ENCODE measurements around the gene EVC. TPM values are rescaled to one million over a fixed set of nuclear protein-coding genes. Genes with fewer than 3 reads are reported as not detected.

EVC gene
- total RNA-seq, 1 donor = 58.2 TPM

DNA sequence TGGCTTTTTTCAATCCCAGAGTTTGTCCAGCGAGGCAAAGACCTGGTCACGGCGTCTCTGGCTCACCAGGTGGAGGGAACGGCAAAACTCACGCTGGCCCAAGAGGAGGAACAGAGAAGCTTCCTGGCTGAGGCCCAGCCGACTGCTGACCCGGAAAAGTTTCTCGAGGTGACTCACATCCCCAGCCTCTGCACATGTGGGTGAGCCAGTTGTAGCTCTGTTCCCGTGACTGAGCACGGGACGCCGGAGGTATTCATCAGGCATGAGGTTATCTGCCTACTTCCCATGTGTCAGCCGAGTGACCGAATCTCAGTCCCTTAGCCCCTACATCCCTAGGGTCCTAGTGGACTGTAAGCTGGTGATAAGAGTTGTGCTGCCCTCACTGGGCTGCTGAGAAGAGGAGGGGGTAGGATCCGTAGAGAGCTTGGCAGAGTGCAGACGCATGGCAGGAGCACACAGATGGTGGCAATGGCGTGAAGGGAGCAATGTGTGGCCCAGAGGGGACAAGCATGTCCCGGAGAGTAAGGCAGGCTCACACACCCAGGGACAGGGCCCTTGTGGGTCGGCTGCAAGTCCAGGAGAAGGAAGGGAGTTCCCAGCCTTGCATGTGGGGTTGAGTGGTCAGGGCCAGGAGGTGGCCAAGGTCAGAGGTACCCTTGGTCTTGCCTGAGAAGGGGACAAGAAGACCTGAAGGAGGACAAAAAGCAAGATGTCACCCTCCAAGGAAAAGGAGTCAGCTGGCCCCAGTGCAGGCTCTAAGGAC is 42.9 kb downstream of the EVC start:
- peak; percentile 91 for DNase-seq (ENCODE audit: low read depth)
- TF ChIP-seq CTCF (IDR thresholded peaks at IDR 0.05; ENCODE audit: insufficient read depth, low read length) = no peak
- H3K4me3 ChIP-seq (ENCODE audit: low read depth, low read length) = no peak overlapping the region

DNA sequence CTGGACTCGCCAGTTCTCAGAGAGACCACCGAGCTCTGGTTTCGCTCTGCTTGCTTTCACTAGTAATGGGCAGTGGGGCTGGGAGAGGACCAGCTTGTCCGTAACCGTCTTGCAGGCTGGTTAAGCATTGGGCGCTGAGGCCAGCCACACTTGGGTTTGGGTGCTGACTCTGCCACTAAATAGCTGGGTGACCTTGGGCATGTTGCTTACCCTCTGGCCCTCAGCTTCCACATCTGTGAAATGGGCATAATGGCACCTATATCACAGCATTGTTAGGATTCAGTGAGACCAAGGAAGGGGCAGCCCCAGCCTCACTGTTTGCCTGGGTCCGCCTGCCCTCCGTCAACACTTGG is 43.5 kb downstream of the EVC start:
- no peak overlapping the region for H3K4me3 ChIP-seq (ENCODE audit: low read depth, low read length)
- no peak for DNase-seq (ENCODE audit: low read depth)
- no peak for TF ChIP-seq CTCF (IDR thresholded peaks at IDR 0.05; ENCODE audit: insufficient read depth, low read length)

- H3K4me3 ChIP-seq (ENCODE audit: low read depth, low read length) = no peak overlapping the region
- no peak for TF ChIP-seq CTCF (IDR thresholded peaks at IDR 0.05; ENCODE audit: insufficient read depth, low read length)
- no peak for DNase-seq (ENCODE audit: low read depth)
These were observed 44.2 kb downstream of the EVC start for GRCh38 chr4:5755161-5755560.

GRCh38 chr4:5755679-5756078 is 44.7 kb downstream of the EVC start:
- no peak for DNase-seq (ENCODE audit: low read depth)
- TF ChIP-seq CTCF (IDR thresholded peaks at IDR 0.05; ENCODE audit: insufficient read depth, low read length) = no peak
- no peak overlapping the region for H3K4me3 ChIP-seq (ENCODE audit: low read depth, low read length)

DNA sequence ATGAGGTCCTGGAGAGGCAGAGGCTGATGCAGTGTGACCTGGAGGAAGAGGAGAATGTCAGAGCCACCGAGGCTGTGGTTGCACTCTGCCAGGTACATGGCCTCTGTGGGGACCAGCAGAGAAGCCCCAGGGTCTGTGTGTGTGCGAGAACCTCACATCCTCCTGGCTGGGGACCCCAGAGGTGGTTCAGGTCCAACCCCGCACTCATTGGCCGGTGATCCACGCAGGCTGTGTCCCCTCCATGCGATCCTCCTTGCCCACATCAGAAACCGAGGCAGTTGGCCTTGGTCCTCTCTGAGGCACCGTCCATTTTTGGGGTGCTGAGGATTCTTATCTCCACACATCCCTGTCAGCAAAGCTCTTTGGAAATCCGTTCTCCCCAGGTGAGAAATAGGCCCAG is 45.3 kb downstream of the EVC start:
- TF ChIP-seq CTCF (IDR thresholded peaks at IDR 0.05; ENCODE audit: insufficient read depth, low read length) = no peak
- DNase-seq (ENCODE audit: low read depth) = no peak
- no peak overlapping the region for H3K4me3 ChIP-seq (ENCODE audit: low read depth, low read length)

- DNase-seq (ENCODE audit: low read depth) = no peak
- no peak for TF ChIP-seq CTCF (IDR thresholded peaks at IDR 0.05; ENCODE audit: insufficient read depth, low read length)
- no peak overlapping the region for H3K4me3 ChIP-seq (ENCODE audit: low read depth, low read length)
These were observed 46.1 kb downstream of the EVC start for GRCh38 chr4:5757091-5757490.

DNA sequence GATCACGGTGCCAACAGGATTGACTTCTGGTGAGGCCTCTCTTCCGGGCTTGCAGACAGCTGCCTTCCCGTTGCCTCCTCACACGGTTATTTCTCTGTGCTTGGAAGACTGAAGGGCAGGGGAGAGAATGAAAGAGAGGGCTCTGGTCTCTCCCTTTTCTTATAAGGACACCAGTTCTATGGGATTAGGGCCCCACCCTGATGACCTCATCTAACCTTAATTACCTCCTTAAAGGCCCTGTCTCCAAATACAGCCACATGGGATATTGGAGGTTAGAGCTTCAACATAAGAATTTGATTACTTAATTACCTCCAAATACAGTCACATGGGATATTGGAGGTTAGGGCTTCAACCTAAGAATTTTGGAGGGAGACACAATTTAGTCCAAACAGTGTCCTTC is 46.5 kb downstream of the EVC start:
- no peak for TF ChIP-seq CTCF (IDR thresholded peaks at IDR 0.05; ENCODE audit: insufficient read depth, low read length)
- no peak overlapping the region for H3K4me3 ChIP-seq (ENCODE audit: low read depth, low read length)
- DNase-seq (ENCODE audit: low read depth) = peak; percentile 26
